ENCODE results near the gene GPR107. TPM values are rescaled to one million over a fixed set of nuclear protein-coding genes. Genes with fewer than 3 reads are reported as not detected.

The GPR107 gene
- total RNA-seq, 4 donors from 2014 or later = 28.1 to 34.5 (median 32.9) TPM

DNA sequence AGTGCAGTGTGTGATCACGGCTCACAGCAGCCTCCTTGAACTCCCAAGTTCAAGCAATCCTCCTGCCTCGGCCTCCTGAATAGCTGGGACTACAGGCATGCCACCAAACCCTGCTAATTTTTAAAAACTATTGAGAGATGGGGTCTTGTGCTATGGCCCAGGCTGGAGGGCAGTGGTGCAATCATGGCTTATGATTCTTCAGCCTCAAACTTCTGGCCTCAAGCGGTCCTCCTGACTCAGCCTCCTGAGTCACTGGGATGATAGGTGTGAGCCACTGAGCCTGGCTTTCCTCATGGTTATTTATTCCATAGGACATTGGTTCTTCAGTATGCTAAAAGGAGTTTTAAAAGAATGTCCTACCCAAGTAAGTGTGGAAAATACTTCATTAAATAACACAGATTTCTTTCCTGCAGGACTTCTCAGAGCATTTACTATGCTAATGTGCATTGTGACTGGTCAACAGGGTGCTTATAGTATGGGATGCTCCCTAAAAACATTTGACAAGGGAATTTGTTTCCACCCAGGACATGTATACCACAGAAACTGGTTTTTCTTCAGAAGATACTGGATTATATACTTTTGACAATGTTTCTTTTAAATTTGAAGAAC, 107.3 kb downstream of the GPR107 start:
- intact Hi-C loops (cut with DNase I; ENCODE audit: low total_unique reads) = no loop called here
- no peak for DNase-seq (ENCODE audit: low spot score in 2 of 2)
- no peak for TF ChIP-seq POLR2A (IDR thresholded peaks at IDR 0.05)
- TF ChIP-seq, protein P1, sequence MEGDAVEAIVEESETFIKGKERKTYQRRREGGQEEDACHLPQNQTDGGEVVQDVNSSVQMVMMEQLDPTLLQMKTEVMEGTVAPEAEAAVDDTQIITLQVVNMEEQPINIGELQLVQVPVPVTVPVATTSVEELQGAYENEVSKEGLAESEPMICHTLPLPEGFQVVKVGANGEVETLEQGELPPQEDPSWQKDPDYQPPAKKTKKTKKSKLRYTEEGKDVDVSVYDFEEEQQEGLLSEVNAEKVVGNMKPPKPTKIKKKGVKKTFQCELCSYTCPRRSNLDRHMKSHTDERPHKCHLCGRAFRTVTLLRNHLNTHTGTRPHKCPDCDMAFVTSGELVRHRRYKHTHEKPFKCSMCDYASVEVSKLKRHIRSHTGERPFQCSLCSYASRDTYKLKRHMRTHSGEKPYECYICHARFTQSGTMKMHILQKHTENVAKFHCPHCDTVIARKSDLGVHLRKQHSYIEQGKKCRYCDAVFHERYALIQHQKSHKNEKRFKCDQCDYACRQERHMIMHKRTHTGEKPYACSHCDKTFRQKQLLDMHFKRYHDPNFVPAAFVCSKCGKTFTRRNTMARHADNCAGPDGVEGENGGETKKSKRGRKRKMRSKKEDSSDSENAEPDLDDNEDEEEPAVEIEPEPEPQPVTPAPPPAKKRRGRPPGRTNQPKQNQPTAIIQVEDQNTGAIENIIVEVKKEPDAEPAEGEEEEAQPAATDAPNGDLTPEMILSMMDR (IDR thresholded peaks at IDR 0.05) = no peak
- WGBS, 2 donors = 88 to 97% methylated on average over 3 of the region's 3 CpGs
- H3K4me3 ChIP-seq (ENCODE audit: low read depth, poor library complexity, severe bottlenecking) = no peak overlapping the region

DNA sequence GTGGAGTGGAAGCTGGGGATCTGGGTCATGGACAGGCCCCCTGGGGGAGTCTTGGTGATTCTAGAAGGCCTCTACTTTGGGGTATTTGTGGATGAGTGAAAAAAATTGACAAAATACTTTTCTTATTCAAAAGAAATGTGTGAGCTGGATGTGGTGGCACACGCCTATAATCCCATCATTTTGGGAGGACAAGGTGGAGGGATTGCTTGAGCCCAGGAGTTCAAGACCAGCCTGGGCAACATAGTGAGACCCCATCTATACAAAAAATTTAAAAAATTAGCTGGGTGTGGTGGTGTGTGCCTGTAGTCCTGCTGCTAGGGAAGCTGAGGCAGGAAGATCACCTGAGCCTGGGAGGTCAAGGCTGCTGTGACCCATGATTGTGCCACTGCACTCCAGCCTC, 111.9 kb downstream of the GPR107 start:
- WGBS, 2 donors = 92 to 97% methylated on average over 1 of the region's 1 CpG
- H3K4me3 ChIP-seq (ENCODE audit: low read depth, poor library complexity, severe bottlenecking) = no peak overlapping the region
- intact Hi-C loops (cut with DNase I; ENCODE audit: low total_unique reads) = no loop called here
- no peak for DNase-seq (ENCODE audit: low spot score in 2 of 2)
- TF ChIP-seq, protein P1 (IDR thresholded peaks at IDR 0.05) = no peak
- no peak for TF ChIP-seq POLR2A (IDR thresholded peaks at IDR 0.05)

DNA sequence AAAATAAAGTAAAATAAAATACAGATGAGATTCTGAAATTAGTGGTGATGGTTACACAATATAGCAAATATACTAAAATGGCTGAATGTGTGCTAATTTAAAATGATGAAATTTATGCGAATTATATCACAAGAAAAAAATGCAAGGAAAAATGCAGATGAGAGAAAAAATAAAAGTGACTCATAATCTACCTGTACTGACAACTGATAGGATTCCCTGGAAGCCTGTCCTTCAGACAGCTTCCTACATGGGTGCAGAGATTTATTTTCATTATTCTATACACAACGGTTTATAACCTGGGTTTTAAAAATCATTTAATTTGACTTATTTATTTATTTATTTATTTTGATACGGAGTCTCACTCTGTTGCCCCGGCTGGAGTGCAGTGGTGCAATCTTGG, 112.7 kb downstream of the GPR107 start:
- intact Hi-C loops (cut with DNase I; ENCODE audit: low total_unique reads) = no loop called here
- H3K4me3 ChIP-seq (ENCODE audit: low read depth, poor library complexity, severe bottlenecking) = no peak overlapping the region
- WGBS, 2 donors = 82 to 83% methylated on average over 4 of the region's 4 CpGs
- no peak for DNase-seq (ENCODE audit: low spot score in 2 of 2)
- TF ChIP-seq, protein P1 (IDR thresholded peaks at IDR 0.05) = no peak
- no peak for TF ChIP-seq POLR2A (IDR thresholded peaks at IDR 0.05)

DNA sequence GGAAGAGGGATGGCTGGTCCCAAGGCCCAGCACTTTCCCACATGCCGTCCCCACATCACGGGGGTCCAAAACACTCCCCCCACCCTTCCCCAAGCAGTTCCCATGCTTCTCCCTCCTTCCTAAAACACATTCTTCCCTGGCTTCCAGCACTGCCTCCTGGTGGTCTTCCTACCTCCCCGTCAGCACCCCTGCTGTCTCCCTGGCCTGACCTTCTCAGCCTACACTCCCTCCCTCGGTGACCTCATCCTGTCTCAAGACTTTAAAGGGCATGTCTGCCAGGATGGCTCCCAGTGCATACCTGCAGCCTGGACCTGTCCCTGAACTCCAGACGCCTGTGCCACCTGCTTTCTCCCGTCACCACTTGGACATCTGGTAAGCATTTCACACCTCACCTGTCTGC, 114.2 kb downstream of the GPR107 start:
- TF ChIP-seq, protein P1 (IDR thresholded peaks at IDR 0.05) = no peak
- no peak for TF ChIP-seq POLR2A (IDR thresholded peaks at IDR 0.05)
- H3K4me3 ChIP-seq (ENCODE audit: low read depth, poor library complexity, severe bottlenecking) = no peak overlapping the region
- intact Hi-C loops (cut with DNase I; ENCODE audit: low total_unique reads) = no loop called here
- WGBS, 2 donors = 72 to 85% methylated on average over 6 of the region's 6 CpGs
- no peak for DNase-seq (ENCODE audit: low spot score in 2 of 2)

DNA sequence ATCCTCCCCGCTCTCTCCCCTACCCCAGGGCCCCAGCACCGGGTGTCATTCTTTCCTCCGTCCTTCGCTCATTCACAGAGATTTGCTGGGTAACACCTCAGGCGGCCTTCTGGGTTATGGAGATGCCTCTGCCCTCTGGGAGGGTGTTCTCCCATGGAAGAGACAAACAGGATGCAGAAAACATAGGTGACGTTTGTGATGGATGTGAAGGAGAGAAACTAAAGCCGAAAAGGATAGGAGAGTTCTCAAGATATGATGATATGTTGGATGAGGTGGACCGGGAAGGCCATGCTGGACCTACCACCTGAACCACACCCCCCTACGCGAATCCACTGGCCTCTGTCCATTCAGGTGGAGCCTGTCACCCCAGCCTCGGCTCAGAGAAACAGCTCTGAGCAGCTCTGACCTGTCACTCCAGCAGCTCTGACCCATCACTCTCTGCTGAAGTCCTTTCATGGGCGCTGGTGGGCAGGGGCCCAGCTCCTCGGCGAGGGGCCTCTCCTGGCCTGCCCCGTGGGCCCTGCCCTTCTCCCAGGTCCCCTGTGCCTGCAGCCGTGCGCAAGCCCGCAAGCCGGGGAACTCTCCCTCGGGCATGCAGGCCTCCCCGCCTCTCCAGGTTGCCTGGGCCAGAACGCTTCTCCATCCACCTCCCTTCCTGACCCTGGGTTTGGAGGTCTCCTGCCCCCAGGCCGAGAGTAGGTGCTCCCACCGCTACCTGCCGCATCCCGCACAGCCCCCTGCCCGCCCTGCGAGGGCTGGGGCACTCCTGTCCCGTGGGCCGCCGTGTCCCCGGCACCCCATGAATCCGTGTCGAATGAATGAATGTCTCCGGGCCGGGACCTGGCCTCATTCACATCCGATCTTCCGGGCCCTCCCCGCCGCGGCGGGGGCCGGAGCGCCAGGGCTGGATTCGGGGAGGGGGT, 117.8 kb downstream of the GPR107 start:
- intact Hi-C loops (cut with DNase I; ENCODE audit: low total_unique reads) = no loop called here
- H3K4me3 ChIP-seq (ENCODE audit: low read depth, poor library complexity, severe bottlenecking) = no peak overlapping the region
- WGBS, 2 donors = 35 to 36% methylated on average over 32 to 34 of the region's 45 CpGs
- no peak for TF ChIP-seq POLR2A (IDR thresholded peaks at IDR 0.05)
- TF ChIP-seq, protein P1 (IDR thresholded peaks at IDR 0.05) = no peak
- no peak for DNase-seq (ENCODE audit: low spot score in 2 of 2)

All from lower leg skin (tissue), 4 donors.